G401 (cell line): ENCODE data around the gene PDE6H. TPM values are rescaled to one million over a fixed set of nuclear protein-coding genes. Genes with fewer than 3 reads are reported as not detected.

ENCODE experiments used
- DNase-seq: peaks from one replicate; pipeline ENCODE4 v3.0.0-alpha.2; 2015; ENCODE audit warnings: low spot score
- in situ Hi-C: cut with HindIII; loops from 2 replicates; pipeline ENCODE4 v1.10.0; 2016; ENCODE audit warnings: low sequenced_read_pairs, mixed read lengths
- total RNA-seq: library from RNA; depleted of rRNA; stranded (reverse); fragments of >200 nt; shearing (Covaris generic); gene quantifications from 2 replicates; pipeline ENCODE4 v1.2.3, GENCODE V29; 2014; rRNA removed

PDE6H gene
- not detected in 2 replicates for total RNA-seq

DNA sequence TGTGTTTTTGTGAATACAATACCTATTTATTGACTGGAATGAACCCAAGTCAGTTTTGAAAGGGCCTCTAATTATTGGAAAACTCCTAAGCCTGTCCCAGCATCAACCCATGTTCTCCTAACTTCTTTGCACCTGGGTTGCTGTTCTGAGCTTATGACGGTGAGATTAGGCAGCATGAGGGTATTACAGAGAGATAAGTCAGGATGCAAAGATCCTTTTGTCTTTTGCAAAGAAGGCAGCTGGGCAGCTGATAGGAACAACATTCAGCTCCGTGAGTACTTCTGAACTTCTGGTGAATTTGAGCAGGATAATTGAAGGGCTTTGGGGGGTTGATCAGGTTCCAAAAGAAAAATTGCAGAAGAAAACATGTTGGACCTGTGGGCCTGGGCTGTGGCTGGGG lies at the start of gene PDE6H:
Gene PDE6H (plus strand): TSS at position 227 of the 400 bp plus-strand sequence. CDS start 4,971 bp downstream, outside the sequence.
- in situ Hi-C loops = no loop called here
- no peak for DNase-seq

GRCh38 chr12:14923944-14924343 lies 48.9 kb upstream of the PDE6H start:
- in situ Hi-C loops = no loop called here
- DNase-seq = no peak

DNA sequence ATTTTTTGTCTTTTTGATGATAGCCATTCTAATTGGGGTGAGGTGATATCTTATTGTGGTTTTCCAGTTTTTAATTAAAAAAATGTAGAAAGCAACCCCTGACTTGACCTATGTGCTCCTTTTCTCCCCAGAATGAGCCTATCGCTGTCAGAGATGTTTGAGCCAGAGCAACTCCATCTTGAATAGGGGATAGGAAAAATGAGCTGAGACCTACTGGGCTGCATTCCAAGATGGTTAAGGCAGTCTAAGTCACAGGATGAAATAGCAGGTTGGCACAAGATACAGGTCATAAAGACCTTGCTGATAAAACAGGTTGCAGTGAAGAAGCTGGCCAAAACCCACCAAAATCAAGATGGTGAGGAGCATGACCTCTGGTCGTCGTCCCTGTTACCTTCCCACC lies 48.3 kb upstream of the PDE6H start:
- in situ Hi-C loops = no loop called here
- DNase-seq = no peak

GRCh38 chr12:14927267-14927666 lies 45.6 kb upstream of the PDE6H start:
- in situ Hi-C loops = no loop called here
- no peak for DNase-seq

- in situ Hi-C loops = no loop called here
Observed at GRCh38 chr12:14928931-14929330, 43.9 kb upstream of the PDE6H start.

DNA sequence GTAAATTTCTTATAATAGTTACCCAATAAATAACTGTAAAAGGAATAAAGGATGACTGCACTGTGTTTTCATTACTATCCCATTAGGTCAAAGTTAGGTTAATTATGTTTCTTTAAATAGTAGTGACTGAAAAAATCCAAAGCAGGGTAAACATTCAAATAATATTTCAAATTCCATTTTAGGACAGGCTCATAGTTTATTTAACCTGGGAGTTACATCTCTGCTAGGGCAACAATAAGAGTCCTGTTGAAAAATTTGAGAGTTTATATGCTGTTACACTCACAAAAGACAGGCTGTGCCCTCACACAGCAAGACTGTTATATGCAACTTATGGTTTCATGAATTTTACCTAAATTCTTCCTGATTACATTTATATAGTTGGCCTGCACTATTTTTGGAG lies 42.5 kb upstream of the PDE6H start:
- in situ Hi-C loops = no loop called here
- no peak for DNase-seq

More at GRCh38 chr12:14928931-14929330, 43.9 kb upstream of the PDE6H start:
- no peak for DNase-seq

DNA sequence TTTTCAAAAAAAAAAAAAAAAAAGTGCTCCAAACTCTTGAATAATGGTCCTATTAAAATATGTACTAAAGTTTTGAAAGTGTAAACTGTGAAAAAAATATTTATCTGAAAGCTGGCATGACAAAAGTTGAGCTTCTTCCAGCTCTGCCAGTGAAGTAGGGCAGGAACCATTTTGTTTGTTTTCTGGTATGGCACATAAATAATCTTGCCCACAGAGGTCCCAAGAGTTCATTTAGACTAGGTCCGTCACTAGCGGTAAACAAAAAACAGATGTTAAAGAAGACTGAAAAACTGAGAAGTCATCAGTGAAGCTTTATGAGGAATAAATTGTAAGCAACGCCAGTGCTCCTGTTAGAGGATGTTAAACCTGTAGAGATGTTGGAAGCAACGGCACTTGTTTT lies 41.5 kb upstream of the PDE6H start:
- in situ Hi-C loops = no loop called here
- DNase-seq = no peak

DNA sequence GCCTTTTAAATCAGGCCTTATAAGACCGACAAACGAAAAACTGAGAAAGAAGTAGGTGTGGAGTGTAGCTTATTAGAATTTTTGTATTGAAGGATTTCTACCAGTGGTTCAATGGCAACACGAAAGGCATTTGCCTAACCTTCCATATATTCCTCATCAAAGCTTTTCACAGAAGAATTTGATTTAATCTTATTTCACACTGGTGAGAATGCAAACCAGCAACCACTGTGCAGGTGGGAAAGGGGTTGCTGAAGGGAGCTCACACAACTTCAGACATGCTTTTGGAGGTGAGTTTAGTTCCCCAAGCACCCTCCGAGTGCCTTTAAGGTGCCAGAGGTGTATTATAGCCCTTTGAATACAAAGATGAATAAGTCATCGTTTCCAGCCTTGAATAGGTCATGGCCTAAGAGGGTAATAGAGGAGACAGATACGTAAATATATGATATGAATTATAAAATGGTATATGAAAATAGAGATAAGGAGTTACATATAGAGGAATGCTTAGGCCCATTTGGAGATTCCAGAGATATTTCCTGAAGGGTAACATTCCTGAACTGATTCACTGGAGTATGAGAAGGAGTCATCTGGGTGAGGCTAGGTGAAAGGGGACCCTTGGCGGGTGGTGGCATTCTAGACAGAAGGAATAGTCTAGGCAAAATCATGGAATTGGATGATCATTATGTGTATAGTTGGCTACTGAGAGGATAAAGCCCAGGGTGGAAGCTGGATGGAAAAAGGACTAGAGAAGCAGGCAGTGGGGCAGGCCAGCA lies 40.9 kb upstream of the PDE6H start:
- no peak for DNase-seq
- in situ Hi-C loops = no loop called here

GRCh38 chr12:14934511-14934910 lies 38.3 kb upstream of the PDE6H start:
- in situ Hi-C loops = no loop called here
- DNase-seq = no peak

DNA sequence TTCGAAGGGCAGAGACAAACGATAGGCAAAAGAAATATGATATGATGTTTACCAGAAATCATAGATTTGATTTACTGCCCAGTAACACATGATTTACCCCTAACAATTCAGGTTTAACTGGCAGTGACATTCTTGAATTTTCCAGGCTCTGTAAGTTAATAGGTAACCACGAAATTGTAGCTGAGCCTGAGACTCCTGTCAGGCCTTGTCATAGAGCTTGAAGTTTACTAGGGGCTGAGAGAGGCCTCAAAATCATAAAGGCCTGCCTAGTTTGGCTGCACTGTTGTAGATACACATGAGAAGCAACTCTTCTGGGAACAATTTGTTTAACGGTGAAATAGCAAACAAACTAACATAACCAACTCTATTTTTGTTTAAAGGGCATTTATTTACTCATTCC lies 37.8 kb upstream of the PDE6H start:
- in situ Hi-C loops = no loop called here
- no peak for DNase-seq

- no peak for DNase-seq
- in situ Hi-C loops = no loop called here
Observed at GRCh38 chr12:14936224-14936861, 36.5 kb upstream of the PDE6H start.

- in situ Hi-C loops = no loop called here
- DNase-seq = no peak
Observed at GRCh38 chr12:14937014-14937413, 35.8 kb upstream of the PDE6H start.

GRCh38 chr12:14937689-14938088 lies 35.2 kb upstream of the PDE6H start:
- no peak for DNase-seq
- in situ Hi-C loops = no loop called here

GRCh38 chr12:14938301-14938700 lies 34.5 kb upstream of the PDE6H start, which contains the start of gene ERP27:
ERP27 (minus strand) TSS chr12:14938537; CDS start chr12:14938508, 29 bp downstream.
- in situ Hi-C loops = no loop called here
- no peak for DNase-seq

GRCh38 chr12:14941369-14941768 lies 31.5 kb upstream of the PDE6H start:
- no peak for DNase-seq
- in situ Hi-C loops = no loop called here

DNA sequence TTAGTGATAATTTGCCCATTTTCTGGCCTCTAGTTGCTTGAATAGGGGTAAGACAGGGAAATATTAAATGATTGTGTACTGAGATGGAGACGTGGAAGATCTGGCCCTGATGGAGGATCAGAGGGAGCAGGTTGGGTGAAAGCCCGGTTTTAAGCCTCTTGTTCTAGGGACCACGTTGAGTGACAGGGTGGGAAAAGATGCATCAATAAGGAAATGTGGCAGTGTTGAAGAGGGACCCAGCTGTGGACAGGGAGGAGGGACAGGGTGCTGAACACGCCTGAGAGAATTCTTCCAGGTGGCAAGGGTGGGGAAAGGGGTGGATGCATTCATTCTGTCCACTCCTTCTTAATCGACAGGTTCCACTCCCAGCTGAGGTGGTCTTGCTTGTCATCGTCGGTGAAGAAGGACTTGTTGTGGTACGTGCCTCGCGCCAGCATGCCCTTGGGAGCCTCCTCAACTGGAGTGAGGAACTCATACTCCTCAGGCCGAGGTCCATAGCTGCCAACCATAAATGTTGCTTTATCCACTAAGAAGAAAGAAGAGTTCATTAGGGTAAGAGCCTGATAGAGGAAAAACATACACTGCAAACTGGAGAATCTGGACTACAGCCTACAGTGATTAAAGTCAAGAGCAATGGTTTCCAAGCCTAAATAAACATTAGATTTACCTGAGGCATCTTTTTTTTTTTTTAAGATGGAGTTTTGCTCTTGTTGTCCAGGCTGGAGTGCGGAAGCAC lies 30.5 kb upstream of the PDE6H start:
- DNase-seq = no peak
- in situ Hi-C loops = no loop called here

DNA sequence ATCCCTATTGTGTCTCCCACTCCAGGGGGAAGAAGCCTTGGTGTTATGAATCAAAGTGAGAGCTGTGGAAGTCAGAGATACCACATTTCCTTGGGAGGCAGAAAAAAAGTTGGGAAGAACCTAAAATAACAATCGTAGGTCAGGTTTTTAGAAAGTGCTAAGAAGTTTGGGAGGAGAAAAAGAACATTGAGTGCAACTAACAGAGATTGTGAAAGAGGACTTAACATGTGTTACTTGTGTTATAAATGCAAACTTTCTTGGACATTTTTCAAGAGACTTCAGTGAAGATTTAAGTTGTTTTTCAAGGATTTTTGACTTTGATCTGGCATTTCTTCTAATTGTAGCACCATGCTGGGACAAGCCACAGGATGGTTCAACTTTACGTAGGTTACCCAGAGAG lies 26.7 kb upstream of the PDE6H start:
- no peak for DNase-seq
- in situ Hi-C loops = no loop called here

- no peak for DNase-seq
- in situ Hi-C loops = no loop called here
Observed at GRCh38 chr12:14946861-14947260, 26.0 kb upstream of the PDE6H start.

DNA sequence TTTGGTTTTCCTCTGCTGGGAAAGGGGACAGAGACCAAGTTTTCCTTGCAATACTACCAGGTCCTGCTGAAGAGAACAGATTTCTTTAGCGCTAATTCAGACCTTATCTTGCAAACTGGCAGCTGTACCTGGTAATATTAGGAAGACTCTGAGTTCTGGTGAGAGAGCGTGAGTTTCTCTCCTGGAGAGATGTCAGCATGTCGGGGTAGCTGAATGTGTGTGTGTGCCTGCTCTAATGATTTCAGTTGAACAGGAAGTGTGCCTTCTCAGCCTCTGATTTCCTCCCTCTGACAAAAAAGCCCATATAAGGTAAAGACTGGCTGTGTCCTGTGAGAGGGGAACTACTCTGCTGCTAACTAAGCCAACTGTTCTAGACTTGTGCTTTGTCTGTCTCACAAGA lies 24.2 kb upstream of the PDE6H start:
- DNase-seq = peak; percentile 13
- in situ Hi-C loops = no loop called here

- no peak for DNase-seq
- in situ Hi-C loops = no loop called here
Observed at GRCh38 chr12:14949631-14950030, 23.2 kb upstream of the PDE6H start.
